Fibroblast of skin of abdomen (primary cell): Measurements from ENCODE around the gene NTF4.

Source experiments
- DNase-seq: peaks from one replicate; pipeline ENCODE4 v3.0.0-alpha.2; 2013

NTF4 gene

DNA sequence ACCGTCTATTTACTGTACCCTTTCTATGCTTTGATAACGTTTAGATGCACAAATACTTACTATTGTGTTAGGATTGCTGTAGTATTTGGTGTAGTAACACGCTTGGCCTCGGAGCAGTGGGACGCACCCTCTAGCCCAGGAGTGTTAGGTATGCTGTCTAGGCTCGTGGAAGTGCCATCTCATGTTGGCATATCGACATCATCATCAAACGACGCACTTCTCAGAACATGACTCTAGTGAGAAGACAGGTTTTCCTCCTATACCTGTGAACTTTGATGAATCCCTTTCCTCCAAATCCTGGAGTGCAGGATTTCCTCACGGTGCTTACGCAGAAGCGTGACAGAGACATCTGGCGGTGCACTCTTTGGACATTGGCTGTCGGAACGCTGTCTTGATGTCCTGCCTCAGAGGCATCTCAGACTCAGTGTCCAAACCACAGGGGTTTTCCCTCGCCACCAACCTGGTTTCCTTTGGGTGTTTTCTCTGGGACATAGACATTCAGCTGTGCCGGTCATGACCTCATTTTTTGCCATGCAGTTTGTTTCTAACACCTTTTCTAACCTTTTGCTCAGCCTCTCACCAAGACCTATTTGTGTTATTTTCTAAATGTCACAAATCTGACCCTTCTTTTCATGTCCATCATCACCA, 26.9 kb upstream of the NTF4 start:
- no peak for DNase-seq

DNA sequence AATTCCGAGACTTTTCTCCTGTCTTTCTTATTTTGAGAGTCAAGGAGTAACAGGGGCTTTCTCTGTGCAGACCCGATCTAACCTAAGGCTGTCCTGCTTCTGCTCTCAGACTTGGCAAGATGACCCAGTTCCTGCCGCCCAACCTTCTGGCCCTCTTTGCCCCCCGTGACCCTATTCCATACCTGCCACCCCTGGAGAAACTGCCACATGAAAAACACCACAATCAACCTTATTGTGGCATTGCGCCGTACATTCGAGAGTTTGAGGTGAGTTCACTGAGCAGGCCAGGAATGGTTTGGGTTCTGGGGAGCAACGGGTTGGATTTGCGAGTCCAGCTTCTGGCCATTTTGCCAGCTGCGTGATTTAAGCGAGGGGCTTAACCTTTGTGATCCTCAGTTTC, 21.7 kb upstream of the NTF4 start:
- DNase-seq = no peak

DNA sequence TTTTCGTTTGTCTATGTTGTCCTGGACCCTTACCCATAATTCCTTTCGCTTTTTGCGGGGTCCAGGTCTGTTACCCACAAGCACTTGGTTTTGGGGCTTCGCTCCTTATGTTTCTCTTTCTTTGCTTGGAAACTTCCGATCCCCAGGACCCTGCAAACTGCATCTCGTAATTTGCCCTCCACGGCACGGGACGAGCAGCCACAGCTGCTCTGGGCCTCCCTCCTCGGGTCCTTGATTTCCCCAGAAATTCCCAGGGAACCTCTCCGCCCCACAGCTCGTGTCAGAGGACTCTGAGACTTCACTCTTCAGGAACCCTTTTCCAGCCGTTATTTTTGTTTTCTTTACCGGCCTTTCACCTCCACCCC, 21.2 kb upstream of the NTF4 start:
- no peak for DNase-seq

DNA sequence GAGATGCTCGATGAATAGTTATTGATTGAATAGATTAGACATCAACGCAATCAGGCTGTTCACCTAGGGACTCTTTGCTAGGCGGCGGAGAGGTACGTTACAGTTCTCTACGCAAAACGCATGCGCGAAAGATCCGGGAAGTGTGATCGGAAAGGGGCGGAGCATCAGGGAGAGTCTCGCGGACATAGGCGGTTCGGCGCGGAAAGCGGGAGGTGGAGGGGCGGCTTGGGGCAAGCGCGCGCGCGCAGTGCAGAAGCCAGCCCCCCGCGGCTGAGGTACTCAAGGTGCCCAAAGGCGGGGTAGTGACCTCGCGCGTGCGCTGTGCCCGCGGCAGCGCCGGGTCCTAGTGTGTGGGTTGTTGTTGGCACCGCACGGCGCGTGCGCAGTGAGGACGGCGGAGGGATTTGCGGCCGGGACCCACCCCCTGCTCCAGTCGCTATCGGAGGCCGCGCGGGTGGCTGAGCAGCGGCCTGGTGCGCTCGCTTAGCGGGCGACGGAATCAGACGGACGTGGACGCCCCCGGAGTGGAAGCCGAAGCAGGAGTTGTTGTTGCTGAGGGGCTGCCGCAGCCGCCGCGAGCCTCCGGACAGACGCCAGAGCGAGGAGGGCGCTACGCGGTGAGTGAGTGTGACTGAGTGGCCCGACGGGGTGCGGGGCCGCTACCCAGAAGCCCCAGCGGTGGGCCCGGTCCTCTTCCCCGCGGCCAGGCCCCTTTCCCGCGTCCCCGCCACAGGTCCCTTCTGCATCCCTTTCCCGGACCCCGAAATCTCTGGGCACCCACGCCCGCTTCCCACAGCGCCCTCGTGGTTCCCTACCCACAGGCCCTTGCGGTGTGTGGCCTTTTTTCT, 20.6 kb upstream of the NTF4 start, which contains the start of gene SNRNP70:
Gene SNRNP70, plus strand, starts transcription at position 432 of the 848 bp plus-strand sequence. CDS start 964 bp downstream, outside the sequence.
- peak; percentile 100 for DNase-seq

DNA sequence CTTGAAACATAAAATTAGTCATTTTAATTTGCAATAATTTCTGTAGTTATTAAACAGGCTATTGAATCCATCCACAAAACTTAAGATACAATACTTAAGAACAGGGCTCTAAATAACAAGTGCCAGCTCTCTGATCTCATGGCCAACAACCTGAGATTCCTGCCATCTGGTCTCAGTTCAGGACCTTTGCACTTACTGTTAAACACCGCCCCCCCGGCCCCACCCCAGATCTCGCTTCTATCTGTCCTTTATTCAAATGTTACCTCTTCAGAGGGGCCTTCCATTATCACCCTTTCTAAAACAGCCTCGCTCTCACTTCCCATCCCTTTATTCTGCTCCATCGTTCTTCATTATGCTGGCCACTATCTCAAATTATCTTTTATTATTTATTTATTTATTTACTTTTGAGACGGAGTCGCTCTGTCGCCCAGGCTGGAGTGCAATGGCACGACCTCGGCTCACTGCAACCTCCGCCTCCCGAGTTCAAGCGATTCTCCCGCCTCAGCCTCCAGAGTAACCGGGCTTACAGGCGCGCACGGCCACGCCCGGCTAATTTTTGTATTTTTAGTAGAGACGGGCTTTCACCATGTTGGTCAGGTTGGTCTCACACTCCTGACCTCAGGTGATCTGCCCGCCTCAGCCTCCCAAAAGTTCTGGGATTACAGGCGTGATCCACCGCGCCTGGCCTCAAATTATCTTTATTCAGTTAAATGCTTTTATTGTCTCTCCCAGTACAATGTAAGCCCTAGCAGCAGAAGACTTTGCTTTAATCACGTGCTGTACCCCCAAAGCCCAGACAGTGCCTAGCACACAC, 19.8 kb upstream of the NTF4 start:
- DNase-seq = no peak

DNA sequence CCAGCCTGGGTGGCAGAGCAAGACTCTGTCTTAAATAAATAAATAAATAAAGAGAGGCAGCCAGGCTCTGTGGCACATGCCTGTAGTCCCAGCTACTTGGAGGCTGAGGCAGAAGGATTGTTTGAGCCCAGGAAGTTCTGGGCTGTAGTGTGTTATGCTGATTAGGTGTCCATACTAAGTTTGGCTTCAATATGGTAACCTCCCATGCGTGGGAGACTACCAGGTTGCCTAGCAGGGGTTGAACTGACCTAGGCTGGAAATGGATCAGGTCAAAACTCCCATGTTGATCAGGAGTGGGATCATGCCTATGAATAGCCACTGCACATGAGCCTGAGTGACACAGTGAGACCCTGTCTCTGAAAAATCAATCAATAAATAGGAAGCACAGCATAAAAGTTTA, 16.7 kb upstream of the NTF4 start:
- DNase-seq = no peak

DNA sequence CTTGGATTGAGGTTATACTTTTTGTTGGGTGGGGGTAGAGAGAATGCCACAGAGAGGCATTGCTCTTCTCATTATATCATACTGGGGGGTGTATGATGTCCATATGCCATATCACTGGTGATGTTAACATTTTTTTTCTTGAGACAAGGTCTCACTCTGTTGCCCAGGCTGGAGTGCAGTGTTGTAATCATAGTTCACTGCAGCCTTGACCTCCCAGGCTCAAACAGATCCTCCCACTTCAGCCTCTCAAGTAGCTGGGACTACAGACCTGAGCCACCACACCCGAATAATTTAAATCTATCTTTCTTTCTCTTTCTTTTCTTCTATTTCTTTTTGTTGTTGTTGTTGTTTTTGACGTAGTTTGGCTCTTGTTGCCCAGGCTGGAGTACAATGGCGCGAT, 15.8 kb upstream of the NTF4 start:
- no peak for DNase-seq

DNA sequence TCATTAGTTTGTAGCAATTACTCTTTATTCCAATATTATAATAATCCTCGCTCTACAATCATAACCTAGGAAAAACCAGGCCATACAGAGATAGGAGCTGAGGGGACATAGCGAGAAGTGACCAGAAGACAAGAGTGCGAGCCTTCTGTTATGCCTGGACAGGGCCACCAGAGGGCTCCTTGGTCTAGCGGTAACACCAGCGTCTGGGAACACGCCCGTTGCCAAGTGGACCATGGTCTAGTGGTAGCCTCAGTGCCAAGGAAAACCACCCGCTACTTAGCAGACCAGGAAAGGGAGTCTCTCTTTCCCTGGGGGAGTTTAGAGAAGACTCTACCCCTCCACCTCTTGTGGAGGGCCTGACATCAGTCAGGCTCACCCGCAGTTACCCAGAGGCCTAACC, 10.3 kb upstream of the NTF4 start:
- DNase-seq = peak; percentile 37

DNA sequence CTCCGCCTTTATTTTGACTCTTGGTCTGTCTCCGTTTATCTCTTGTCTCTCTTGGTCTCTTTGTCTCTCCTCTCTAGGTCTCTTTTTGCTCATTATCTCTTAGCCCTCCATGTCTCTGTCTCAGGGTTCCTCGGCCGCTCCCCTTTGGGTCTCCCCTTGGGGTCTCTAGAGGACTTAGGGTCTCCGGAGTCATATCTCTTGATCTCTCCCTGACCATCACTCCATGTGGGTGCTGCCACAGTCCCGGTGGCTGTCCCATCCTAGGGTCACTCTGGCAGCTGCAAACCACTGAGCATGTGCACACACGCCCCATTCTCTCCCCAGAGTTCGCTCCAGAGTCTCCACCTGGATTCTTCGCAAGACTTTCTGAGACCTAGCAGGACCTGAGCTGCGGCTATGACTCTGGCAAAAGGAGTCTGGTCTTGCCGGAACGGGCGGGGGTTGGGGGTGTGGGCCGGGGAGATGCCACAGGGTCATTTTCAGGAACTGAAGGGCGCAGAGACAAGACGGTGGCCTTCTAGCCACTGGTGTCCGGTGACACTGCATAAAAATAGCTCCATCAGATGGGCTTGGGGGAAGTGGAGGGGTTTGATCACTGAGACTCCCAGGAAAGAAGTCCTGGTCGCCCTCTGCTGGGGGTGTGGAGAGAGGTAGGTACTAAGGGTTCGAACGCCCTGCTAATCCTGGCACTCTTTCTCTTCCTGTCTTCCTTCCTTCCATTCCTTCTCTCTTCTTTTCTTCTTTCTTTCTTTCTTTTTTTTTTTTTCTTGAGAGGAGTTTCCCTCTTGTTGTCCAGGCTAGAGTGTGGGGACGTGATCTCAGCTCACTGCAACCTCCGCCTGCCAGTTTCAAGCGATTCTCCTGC, 9.1 kb upstream of the NTF4 start:
- no peak for DNase-seq

DNA sequence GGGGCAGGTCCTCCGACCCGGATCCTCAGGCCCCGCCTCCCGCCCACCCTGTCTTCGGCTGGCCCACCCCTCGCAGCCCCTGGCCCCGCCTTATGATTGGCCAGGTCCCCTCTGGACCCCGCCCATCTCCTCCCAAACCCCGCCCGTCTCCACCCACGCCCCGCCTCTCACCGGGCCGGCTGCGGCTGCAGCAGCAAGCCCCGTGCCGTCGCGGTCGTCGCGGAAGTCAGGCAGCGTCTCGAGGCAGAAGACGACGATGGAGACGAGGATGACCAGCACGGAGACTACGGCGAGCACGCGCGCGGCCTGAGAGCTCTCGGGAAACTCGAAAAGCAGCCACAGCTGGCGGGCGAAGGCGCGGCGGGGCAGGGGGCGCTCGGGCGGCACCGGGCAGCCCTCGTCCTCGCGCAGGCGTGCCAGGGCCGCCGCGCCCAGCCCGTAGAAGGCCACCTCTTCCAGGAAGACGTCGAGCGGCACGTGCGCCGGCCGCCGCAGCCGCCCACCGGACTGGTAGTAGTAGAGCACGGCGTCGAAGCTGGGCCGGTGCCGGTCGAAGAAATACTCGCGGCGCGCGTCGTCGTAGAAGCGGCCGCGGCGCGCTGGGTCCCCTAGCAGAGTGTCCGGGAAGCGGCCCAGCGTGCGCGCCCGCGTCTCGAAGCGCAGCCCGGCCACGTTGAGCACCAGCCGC, 7.4 kb upstream of the NTF4 start:
- no peak for DNase-seq

DNA sequence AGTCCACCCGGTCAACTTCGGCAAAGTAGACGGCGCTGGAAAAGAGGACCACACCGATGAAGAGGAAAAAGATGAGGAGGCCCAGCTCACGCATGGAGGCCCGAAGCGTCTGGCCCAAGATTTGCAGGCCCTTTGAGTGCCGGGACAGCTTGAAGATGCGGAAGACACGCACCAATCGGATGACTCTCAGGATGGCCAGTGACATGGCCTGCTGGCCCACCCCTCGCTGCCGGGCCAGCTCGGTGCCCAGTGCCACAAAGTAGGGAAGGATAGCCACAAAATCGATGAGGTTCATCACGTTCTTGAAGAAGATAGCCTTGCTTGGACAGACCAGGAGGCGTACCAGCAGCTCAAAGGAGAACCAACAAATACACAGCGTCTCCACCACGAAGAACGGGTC, 5.8 kb upstream of the NTF4 start:
- DNase-seq = no peak

DNA sequence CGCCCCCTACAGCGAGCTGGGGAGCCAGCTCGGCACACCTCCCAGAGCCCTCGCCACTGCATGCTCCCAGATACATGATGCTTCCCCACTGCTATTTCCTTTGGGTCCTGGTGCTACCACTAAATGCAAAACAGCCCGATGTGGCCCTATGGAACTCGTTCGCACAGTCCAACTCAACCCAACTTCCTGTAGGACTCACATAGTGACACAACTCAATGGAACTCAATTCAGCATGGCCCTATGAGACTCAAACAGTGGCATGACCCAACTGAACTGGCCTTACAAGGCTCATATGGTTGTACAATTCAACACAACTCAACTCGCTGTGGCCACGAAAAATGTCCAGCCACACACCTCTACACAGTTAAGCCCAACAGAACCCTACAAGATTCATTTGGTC, 4.4 kb upstream of the NTF4 start:
- no peak for DNase-seq

DNA sequence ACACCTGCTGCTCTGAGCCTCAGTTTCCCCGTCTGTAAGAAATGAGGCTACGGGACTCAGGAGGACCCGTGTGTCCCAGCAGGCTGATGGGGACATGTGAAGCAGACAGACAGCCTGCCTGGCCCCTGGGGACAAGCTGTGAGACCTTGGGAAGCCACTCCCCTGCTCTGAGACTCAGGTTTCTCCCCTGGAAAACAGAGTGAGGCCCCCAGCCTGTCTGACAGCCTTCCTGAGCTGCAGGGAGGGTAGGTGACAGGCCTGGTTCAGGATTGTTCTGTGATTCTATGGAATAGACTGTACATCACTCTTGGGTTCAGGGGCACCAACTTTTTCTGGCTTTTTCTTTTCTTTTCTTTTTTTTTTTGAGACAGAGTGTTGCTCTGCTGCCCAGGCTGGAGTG, 2.9 kb upstream of the NTF4 start:
- DNase-seq = no peak

DNA sequence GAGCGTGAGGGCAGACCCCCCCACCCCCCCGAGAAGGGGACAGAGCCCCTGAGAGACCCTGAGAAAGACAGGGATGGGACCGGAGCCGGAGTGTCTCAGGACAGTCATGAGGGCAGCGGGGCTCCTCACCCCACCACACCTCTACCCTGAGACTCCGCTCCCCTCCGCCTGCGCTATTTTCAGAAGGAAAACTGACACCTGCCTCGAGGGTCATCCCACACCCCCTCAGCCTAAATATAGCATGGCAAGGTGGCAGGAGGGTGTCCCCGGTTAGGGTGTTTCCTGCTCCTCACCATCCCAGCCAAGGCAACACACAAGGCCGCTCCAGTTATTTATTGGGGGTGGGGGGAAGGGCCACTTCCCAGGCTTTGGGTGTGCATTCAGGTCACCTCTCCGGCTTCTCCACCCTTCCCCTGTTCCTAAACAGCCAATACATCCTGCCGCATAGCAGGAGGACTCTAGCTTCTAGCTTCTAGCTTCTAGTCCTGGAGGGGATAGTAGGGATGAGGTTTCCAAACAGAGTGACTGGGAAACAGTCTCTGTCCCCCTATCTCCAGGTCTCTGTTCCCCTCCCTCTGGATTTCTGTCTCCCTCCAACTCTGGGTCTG, 1.4 kb upstream of the NTF4 start:
- no peak for DNase-seq

DNA sequence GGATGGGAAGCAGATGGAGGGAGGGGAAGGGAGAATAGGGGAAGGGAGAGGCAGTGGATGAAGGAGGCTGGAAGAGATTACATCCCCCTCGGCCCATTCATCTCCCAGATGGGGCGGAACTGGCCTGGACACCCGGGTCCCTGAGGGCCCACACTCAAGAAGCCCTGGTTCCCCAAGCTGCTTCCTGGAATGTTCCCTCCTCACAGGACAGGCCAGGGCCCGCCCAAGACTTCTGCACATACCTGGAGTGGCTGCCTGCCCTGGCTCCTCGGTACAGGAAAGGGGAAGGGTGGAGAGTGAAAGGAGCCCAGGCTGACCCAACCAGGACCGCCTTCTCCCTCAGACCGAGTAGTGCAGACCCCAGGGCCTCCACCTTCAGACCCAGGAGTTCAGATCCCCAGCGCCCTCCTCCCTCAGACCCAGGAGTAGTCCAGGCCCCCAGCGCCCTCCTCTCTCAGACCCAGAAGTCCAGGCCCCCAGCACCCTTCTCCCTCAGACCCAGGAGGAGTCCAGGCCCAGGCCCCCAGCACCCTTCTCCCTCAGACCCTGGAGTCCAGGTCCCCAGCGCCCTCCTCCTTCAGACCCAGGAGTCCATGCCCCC, 489 bp downstream of the NTF4 start:
- DNase-seq = no peak

DNA sequence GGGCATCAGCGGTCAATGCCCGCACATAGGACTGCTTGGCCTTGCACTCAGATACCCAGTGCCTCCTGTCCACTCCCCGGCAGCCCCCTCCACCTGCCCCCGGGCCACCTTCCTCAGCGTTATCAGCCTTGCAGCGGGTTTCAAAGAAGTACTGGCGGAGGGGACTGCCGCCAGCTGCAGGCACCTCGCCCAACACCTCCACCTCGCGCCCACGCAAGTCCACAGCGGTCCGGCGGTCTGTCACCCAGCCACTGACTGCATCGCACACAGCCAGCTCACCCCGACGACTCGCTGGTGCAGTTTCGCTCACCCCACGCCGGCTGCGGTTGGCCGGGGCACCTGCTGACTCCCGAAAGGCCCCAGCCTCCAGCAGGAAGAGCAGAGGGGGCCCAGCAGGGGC, 3.2 kb downstream of the NTF4 start:
- no peak for DNase-seq

DNA sequence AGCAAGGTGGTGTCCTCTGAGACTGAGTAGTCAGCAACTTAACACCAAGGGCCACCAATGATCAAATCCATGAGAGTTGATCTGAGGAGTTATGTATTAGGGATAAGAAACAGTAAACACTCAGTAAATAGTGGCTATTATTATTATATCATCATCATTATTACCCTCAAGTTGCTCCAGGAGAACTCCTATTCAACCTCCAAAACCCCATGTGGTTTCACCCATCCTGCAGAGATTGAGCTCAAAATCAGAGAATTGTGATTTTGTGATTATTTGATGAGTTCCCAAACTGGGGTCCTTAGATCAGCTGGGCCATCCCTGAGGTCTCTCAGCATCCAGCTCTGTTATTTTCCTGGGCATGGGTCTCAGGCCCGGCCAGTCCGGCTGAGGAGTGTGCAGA, 3.6 kb downstream of the NTF4 start:
- DNase-seq = no peak

DNA sequence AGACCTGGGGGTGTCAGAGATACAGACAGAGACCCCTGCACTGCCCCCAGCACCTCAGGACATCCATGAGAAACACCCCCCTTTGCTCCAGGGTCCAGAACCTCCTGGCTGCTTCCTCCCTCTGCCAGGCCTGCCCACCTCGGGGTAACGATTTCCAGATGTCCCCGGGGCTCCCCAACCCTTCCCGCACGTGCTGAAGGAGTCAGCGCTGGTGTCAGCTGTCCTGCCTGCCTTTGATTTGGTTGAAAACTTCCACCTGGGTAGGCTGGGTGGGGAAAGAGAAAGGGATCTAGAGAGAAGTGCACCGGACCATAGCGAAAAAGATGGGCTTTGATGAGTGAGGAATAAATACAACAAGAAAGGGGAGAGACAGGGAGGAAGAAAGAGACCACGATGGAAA, 5.6 kb downstream of the NTF4 start:
- no peak for DNase-seq

DNA sequence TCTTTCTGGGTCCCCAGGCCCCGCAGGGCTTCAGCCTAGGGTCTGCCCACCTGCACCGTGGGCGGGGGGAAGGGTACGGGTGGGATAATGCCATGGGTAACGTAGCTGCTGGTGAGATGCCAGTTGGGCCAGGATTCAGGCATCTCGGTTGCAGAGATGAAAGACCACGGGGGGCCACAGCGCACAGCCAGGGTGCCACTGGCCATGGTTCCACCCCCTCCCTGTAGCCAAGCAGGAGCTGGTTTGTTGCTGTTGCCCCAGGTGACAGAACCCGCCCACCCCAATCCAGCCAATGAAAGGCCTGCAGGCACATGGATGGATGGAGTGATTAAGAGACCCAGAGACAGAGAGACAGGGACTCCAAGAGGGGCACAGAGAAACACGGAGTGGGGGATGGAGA, 6.1 kb downstream of the NTF4 start:
- DNase-seq = peak; percentile 52

DNA sequence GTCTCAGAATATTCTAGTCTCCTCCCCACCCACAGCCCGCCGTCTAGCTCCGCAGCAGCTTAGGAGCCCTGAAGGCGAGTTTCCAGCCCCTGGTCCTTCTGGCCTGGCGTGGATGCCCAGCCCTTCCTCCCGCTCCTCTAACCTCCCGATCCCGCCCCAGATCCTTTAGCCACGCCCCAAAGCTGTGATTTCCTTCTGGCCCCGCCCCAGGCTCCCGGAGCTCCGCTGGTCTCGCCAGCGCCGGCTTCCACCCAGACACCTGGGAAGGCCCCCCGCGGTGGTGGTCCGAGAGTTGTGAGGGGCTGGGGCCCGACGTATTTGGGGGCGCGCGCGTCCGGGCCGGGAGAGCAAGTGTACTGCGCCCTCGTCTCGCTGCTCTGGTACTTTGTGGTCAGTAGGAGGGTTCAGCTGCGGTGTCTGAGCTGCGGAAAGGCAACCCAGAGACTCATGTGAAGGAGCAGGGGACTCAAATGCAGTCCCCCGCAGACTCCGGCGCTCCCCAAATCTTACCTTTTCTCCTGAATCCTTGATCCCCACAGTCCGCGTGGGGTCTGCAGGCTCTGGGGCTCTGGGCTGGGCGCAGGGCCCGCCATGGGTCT, 6.9 kb downstream of the NTF4 start, which contains the start of gene CGB7:
Gene CGB7, minus strand, starts transcription at position 114 of the 599 bp plus-strand sequence. CDS start 2,374 bp downstream, outside the sequence.
- peak; percentile 53 for DNase-seq
